HG03108 (cell line): ENCODE measurements around the gene KEAP1.

Source experiments
- ATAC-seq: cut with Tn5 transposase; IDR thresholded peaks from one replicate; pipeline ENCODE4 v1.9.1; 2021; ENCODE audit warnings: moderate library complexity; ENCODE audit not compliant: unreplicated experiment

Gene KEAP1

DNA sequence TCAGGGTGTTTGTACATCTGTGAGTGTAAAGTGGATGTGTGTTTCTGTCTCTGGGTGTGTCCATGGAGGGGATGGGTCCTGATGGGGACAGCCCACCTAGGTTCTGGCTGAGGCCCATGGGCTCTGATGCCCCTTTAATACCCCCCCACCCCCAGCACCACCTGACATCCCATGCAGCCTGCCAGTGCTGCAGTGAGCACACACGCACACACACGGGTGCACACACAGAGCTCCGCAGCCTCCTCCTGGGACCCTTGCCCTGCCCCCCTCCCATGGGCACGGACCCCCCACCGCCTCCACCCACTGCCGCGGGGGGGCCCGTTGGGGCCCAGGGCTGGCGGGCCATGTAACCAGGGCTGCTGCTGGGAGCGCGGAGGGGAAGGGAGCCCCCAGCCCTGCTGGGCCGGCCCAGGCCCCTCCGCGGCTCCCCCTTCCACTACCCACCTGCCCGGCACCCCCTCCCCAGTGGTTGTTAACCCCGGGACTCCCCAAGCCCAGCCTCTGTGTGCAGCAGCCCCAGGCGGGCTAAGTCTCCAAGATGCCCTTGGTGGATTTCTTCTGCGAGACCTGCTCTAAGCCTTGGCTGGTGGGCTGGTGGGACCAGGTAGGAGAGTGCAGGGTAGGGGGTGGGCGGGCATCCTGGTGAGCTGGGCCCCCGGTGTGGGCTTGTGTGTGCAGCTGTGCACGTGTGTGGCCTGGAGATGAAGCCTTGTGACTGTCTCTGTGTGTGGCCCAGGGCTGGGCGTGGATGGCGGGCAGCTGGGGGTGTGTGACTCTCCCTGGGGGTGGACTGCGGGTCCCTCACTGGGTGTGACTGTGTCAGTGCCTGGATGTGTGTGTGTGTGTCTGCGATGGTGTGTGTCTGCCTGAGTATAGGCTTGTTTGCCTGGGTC is 50.2 kb downstream of the KEAP1 start:
- ATAC-seq: no peak

DNA sequence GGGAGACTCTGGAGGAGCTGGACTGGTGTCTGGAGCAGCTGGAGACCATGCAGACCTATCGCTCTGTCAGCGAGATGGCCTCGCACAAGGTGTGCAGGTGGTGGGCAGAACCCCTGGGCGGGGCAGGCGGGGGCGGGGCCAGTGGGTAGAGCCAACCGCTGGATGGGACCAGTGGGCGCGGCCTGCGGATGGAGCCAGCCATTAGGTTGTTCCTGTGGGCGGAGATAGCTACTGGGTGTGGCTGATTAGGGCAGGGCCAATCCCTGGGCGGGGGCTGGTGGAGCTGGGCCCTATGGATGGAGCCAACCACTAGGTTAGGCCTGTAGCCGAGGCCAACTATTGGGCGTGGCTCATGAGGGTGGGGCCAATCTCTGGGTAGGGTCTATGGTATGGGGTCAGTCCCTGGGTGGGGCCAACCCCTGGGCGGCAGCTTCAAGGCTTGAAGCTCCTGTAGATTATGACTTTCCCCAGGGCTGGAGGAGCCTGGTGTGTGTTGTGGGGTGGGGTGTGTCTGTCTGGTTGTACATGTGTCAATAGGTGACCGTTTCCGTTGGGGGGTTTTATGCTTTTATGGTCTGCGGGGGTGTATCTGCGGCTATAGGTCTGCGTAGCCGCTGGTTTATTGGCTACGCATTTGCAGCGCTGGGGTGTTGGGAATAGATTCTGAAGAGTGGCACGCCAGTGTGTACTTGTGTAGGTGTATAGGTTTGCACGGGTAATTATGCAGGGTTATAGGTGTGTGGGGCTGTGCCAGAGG is 52.1 kb downstream of the KEAP1 start:
- ATAC-seq: no peak

- ATAC-seq: no peak
Measured at GRCh38 chr19:10450191-10450852, 52.8 kb downstream of the KEAP1 start.

DNA sequence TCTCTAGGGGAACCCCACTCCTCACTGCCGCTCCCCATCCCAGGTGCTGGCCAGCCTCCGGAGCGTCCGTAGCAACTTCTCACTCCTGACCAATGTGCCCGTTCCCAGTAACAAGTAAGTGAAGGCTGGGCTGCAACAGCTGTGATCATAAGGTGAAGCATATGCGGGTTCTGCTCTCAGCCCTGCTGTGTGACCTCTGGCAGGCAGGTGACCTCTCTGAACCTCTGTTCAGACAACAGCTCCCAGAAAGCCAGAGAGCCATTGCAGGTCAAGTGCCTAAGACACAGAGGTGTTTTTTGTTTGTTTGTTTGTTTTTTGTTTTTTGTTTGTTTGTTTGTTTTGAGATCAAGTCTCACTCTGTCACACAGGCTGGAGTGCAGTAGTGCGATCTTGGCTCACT is 54.1 kb downstream of the KEAP1 start:
- no peak for ATAC-seq

DNA sequence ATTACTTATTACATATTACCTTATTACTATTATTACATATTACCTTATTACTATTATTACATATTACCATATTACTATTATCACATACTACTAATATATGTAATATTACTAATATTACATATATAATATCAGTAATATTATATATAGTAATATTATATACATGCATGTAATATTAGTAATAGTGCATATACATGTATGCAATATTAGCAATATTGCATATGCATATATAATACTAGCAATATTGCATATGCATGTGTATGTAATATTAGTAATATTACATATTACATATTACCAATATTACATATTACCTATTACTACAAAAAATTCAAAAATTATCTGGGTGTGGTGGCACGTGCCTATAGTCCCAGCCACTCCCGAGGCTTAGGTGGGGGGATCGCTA is 60.5 kb downstream of the KEAP1 start:
- ATAC-seq: no peak

- no peak for ATAC-seq
Measured at GRCh38 chr19:10439588-10439987, 63.6 kb downstream of the KEAP1 start.
